Subcutaneous abdominal adipose tissue (tissue), 5 donors: ENCODE data around the gene SLC26A5.

Source experiments
- H3K27ac ChIP-seq: one replicate; pipeline ENCODE4 v1.7.0; 2013; ENCODE audit warnings: low read depth, mild to moderate bottlenecking, inconsistent platforms, low read length, moderate library complexity
- H3K27me3 ChIP-seq, 5 donors: one replicate each; pipeline ENCODE4 v1.7.0; 2013; ENCODE audit warnings: low read length in 5 of 5, inconsistent platforms in 1 of 5; ENCODE audit not compliant: control insufficient read depth in 5 of 5, insufficient read depth in 4 of 5
- H3K36me3 ChIP-seq, 5 donors: one replicate each; pipeline ENCODE4 v1.7.0; 2013; ENCODE audit warnings: low read length in 5 of 5; ENCODE audit not compliant: control insufficient read depth in 5 of 5, insufficient read depth in 5 of 5
- H3K4me1 ChIP-seq, 5 donors: one replicate each; pipeline ENCODE4 v1.7.0; 2013; ENCODE audit warnings: low read length in 5 of 5, mild to moderate bottlenecking in 3 of 5, moderate library complexity in 1 of 5; ENCODE audit not compliant: control insufficient read depth in 5 of 5, insufficient read depth in 5 of 5
- H3K4me3 ChIP-seq, 5 donors: one replicate each; pipeline ENCODE4 v1.7.0; 2013; ENCODE audit warnings: low read length in 5 of 5, low read depth in 1 of 5
- H3K9ac ChIP-seq, 5 donors: one replicate each; pipeline ENCODE4 v1.7.0; 2013; ENCODE audit warnings: low read length in 5 of 5, mild to moderate bottlenecking in 4 of 5, moderate library complexity in 3 of 5
- H3K9me3 ChIP-seq, 5 donors: one replicate each; pipeline ENCODE4 v1.7.0; 2013; ENCODE audit warnings: low read length in 5 of 5; ENCODE audit not compliant: control insufficient read depth in 5 of 5
- donor health status: healthy.
- donor health status: healthy.
- donor health status: healthy.
- donor health status: healthy.
- donor health status: healthy.

The SLC26A5 gene

DNA sequence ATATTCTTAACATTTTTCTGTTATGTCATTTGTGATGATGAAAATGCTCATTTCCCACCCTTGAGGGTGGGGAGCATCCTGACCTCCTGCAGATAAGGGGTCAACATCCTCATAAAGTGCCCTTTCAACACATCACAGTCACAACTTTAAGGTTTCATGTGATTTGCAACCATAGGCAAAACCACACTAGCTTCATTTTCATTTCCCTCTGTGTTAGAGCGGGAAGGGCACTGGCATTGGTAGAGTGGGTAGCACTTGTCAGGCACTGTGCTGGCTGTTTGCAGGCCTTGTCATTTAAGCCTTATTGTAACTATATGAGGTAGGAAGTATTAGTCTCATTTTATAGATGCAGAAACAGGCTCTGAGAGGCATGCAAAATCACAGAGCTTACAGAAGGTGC, 58.8 kb downstream of the SLC26A5 start:
- H3K27ac ChIP-seq = no peak overlapping the region
- no peaks in the 10 kb centered on the region for H3K9me3 ChIP-seq
- no peaks in the 10 kb centered on the region for H3K27me3 ChIP-seq
- no peaks in the 10 kb centered on the region for H3K4me1 ChIP-seq
- H3K36me3 ChIP-seq = no peaks in the 10 kb centered on the region
- no peak overlapping the region for H3K4me3 ChIP-seq
- no peak overlapping the region for H3K9ac ChIP-seq

GRCh38 chr7:103382032-103382402, 64.0 kb downstream of the SLC26A5 start:
- Histone ChIP-seq H3K36me3 (no peaks in the 10 kb centered on the region), H3K4me1 (no peaks in the 10 kb centered on the region), H3K27ac (no peak overlapping the region), H3K9me3 (no peaks in the 10 kb centered on the region), H3K27me3 (peaks cover 0 to 6% (median 0%) of the 10 kb centered on the region in 5 donors), H3K4me3 (no peak overlapping the region), H3K9ac (no peak overlapping the region)

DNA sequence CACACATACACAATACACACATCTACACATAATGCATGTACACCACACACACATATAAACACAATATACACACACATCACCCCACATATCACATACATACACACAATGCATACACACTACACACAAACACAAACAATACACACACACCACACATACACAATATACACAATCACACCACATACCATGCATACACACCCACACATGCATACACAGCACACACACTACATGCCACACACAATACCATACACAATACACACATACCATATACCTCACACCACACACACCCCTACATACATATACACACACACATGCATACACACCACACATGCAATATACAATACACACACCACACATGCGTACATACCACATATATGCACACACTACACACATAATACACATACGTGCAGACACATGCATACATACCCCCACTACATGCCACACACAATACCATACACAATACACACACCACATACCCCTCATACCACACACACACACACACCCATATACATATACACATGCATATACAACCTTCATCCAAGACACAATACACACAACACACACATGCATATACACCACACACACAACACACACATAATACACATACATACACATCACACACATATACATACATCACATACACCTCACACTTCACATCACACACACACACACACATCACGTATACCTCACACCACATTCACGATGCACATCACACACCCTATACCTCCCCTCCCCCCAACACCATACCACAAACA, 64.6 kb downstream of the SLC26A5 start:
- no peak overlapping the region for H3K9ac ChIP-seq
- H3K36me3 ChIP-seq = no peaks in the 10 kb centered on the region
- H3K4me3 ChIP-seq = no peak overlapping the region
- H3K9me3 ChIP-seq = no peaks in the 10 kb centered on the region
- H3K4me1 ChIP-seq = no peaks in the 10 kb centered on the region
- no peak overlapping the region for H3K27ac ChIP-seq
- peaks cover 0 to 6% (median 0%) of the 10 kb centered on the region in 5 donors for H3K27me3 ChIP-seq

DNA sequence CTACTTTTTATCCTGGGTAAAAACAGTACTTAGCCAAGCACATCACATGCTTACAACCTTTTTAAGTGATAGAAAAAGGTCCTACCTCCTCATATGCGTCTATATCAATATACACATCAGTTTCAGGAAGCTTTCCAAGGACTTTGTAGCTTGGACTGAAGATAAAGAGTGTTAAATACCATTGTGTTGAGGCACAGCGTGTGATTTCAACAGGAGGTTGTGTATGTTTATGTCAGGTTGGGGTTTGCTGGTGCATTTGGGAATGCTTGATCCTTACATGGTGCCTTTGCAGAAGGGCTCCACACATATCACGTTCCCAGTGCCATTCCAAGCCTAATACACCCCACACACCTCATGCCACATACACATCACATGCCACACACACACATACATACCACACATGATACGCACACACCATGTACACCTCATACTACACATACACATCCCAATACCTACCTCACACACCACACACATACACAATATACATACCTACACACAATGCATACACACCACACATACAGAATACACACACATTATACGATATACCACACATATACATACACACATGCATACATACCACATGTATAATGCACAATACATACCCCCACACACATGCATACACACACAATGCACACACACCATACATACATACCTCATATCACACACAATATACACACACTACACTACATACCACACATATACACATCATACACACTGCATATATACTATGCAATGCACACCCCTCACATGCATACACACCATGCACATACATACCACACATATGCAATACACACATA, 65.4 kb downstream of the SLC26A5 start:
- Histone ChIP-seq H3K27ac (no peak overlapping the region), H3K4me3 (no peak overlapping the region), H3K27me3 (peaks cover 0 to 6% (median 0%) of the 10 kb centered on the region in 5 donors), H3K9ac (no peak overlapping the region), H3K36me3 (no peaks in the 10 kb centered on the region), H3K4me1 (no peaks in the 10 kb centered on the region), H3K9me3 (no peaks in the 10 kb centered on the region)

DNA sequence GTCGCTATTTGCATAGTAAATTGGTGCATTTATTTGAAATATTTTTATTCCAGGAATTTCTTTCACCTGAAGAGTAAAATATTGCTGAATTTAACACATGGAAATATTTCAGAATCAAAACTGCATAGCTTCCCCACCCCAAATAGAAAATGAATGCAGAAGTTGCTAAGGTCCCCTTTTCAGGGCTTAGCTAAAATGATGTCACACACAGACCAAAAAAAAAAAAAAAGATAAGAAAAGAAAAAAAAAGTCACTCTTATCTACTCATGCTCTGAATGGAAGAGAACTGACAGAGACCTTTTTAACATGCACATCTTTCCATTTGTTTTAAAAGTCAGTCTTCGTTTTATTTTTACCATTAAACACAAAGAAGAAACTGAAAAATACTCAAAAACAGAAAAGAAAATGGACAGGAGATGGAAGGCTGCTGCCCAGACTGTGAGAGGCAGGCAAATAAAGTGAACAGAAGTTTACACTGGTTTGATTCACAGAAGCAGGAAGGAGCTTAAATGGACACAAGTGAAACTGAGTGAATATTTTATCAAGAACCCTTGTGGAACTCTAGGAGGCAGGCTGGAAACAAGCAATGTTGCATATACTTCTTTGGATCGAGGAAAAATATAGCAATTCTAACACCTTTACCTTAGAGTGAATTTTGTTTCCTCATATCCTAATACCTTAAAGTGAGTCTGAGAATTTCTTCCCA, 66.6 kb downstream of the SLC26A5 start:
- Histone ChIP-seq H3K36me3 (no peaks in the 10 kb centered on the region), H3K9me3 (no peaks in the 10 kb centered on the region), H3K4me1 (no peaks in the 10 kb centered on the region), H3K27me3 (peaks cover 0 to 6% (median 0%) of the 10 kb centered on the region in 5 donors), H3K4me3 (no peak overlapping the region), H3K27ac (no peak overlapping the region), H3K9ac (no peak overlapping the region)

- H3K27ac ChIP-seq = no peak overlapping the region
- peaks cover 0 to 4% (median 0%) of the 10 kb centered on the region in 5 donors for H3K27me3 ChIP-seq
- H3K4me1 ChIP-seq = no peaks in the 10 kb centered on the region
- H3K9ac ChIP-seq = no peak overlapping the region
- no peak overlapping the region for H3K4me3 ChIP-seq
- H3K9me3 ChIP-seq = no peaks in the 10 kb centered on the region
- peaks cover 5 to 15% (median 14%) of the 10 kb centered on the region in 5 donors for H3K36me3 ChIP-seq
Measured at GRCh38 chr7:103373866-103374643, 72.0 kb downstream of the SLC26A5 start.

- no peak overlapping the region for H3K4me3 ChIP-seq
- H3K36me3 ChIP-seq = peaks cover 40 to 59% (median 53%) of the 10 kb centered on the region in 5 donors
- no peak overlapping the region for H3K27ac ChIP-seq
- H3K9me3 ChIP-seq = no peaks in the 10 kb centered on the region
- no peaks in the 10 kb centered on the region for H3K4me1 ChIP-seq
- no peak overlapping the region for H3K9ac ChIP-seq
- H3K27me3 ChIP-seq = no peaks in the 10 kb centered on the region
Measured at GRCh38 chr7:103369432-103369831, 76.6 kb downstream of the SLC26A5 start.

DNA sequence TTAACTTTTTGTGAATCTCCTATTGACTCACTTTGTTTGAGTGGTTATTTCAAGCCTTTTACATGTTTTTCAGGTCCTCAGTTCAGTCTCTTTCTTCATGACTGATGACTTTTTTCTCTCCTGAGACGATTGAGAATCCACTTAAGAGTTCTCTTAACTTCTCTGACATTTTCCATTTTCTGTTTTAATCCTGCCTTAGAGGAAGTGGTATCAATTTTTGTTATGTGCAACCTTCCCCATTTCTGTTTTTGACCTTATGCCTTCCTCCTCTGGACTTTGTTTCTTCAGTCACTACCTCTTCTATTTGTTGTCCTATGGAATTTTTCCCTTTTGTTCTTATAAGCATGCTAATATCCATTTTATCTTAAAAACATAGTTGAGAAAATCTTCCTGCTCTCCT, 96.2 kb downstream of the SLC26A5 start:
- H3K4me3 ChIP-seq = no peak overlapping the region

DNA sequence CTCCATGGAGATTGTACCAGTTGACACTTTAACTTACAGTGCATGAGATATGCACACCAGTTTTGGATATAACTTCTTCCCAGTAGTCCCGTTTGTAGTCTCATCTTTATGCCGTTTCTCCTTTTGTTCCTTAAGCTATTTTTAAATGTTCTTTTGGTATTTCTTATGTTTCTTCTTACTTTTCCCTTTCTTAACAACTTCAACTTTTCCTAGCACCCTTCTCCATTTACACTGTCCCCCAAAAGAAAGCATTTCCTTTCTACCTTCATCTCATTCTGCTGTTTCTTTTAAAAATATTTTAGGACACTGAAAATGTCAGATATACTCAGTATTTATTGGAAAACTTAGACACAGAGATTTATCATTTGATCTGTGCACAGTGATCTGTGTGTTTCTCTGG, 97.0 kb downstream of the SLC26A5 start:
- peaks cover 5 to 47% (median 46%) of the 10 kb centered on the region in 5 donors for H3K4me1 ChIP-seq
- H3K27me3 ChIP-seq = no peaks in the 10 kb centered on the region
- peaks cover 0 to 11% (median 9%) of the 10 kb centered on the region in 5 donors for H3K36me3 ChIP-seq
- H3K9ac ChIP-seq = peak overlapping the region in 4 of 5 donors; percentile 95 to 100 (median 100)
- H3K27ac ChIP-seq = no peak overlapping the region
- H3K9me3 ChIP-seq = no peaks in the 10 kb centered on the region
- H3K4me3 ChIP-seq = peak overlapping the region; percentile 95 to 100 (median 99)

More for the DNA sequence above, 96.2 kb downstream of the SLC26A5 start:
- peaks cover 0 to 17% (median 11%) of the 10 kb centered on the region in 5 donors for H3K36me3 ChIP-seq
- H3K27me3 ChIP-seq = no peaks in the 10 kb centered on the region
- peak overlapping the region in 3 of 5 donors; percentile 5 to 35 (median 23) for H3K9ac ChIP-seq
- peaks cover 3 to 46% (median 42%) of the 10 kb centered on the region in 5 donors for H3K4me1 ChIP-seq
- no peak overlapping the region for H3K27ac ChIP-seq
- no peaks in the 10 kb centered on the region for H3K9me3 ChIP-seq
